SU-DHL-6 (cell line): ENCODE data around the gene AKAP6.

Experiments
- H2AFZ ChIP-seq: fragments of 200-600 bp; sonication (generic); 2 replicates; pipeline ENCODE4 v1.6.1; 2014; ENCODE audit warnings: low read depth, mild to moderate bottlenecking, moderate library complexity, mixed read lengths, antibody characterized with exemption, low read length; ENCODE audit not compliant: severe bottlenecking
- H3F3A ChIP-seq: fragments of 200-600 bp; shearing (Covaris generic); 2 replicates; pipeline ENCODE4 v1.6.0; 2016; ENCODE audit warnings: antibody characterized with exemption, mild to moderate bottlenecking; ENCODE audit not compliant: insufficient read depth
- H3K27ac ChIP-seq: fragments of 200-600 bp; sonication (generic); 2 replicates; pipeline ENCODE4 v1.5.1; 2016; ENCODE audit warnings: low read depth, mild to moderate bottlenecking, low read length, moderate library complexity, mixed read lengths
- H3K27me3 ChIP-seq: fragments of 200-600 bp; sonication (generic), shearing (Covaris generic); 2 replicates; pipeline ENCODE4 v1.6.0; 2014; ENCODE audit warnings: mild to moderate bottlenecking, low read length
- H3K36me3 ChIP-seq: fragments of 200-600 bp; sonication (generic); 2 replicates; pipeline ENCODE4 v1.6.1; 2014; ENCODE audit warnings: mild to moderate bottlenecking, low read length, mixed read lengths
- H3K4me2 ChIP-seq: fragments of 300-600, 200-600 bp; shearing (Covaris generic), sonication (generic); 2 replicates; pipeline ENCODE4 v1.6.0; 2014; ENCODE audit warnings: low read length, low read depth, mild to moderate bottlenecking; ENCODE audit not compliant: poor library complexity, severe bottlenecking
- H3K4me3 ChIP-seq: fragments of 200-600 bp; sonication (generic); 2 replicates; pipeline ENCODE4 v1.5.1; 2014; ENCODE audit warnings: antibody characterized with exemption, low read length, mild to moderate bottlenecking, mixed read lengths; ENCODE audit not compliant: insufficient read depth, poor library complexity, severe bottlenecking
- H3K79me2 ChIP-seq: fragments of 200-600 bp; sonication (generic); 2 replicates; pipeline ENCODE4 v1.6.1; 2014; ENCODE audit warnings: mild to moderate bottlenecking, low read length, moderate library complexity; ENCODE audit not compliant: insufficient read depth
- H3K9ac ChIP-seq: fragments of 200-600 bp; sonication (generic); 2 replicates; pipeline ENCODE4 v1.7.0; 2014; ENCODE audit warnings: mild to moderate bottlenecking, low read length
- H3K9me2 ChIP-seq: fragments of 200-600 bp; sonication (generic); replicated peaks from 2 replicates; pipeline ENCODE4 v1.6.1; 2014; ENCODE audit warnings: low read length; ENCODE audit not compliant: insufficient read depth
- H3K9me3 ChIP-seq: fragments of 200-600 bp; sonication (generic); 2 replicates; pipeline ENCODE4 v1.6.1; 2014; ENCODE audit warnings: low read length, mixed read lengths; ENCODE audit not compliant: insufficient read depth
- H4K20me1 ChIP-seq: fragments of 200-600 bp; sonication (generic); 2 replicates; pipeline ENCODE4 v1.6.1; 2014; ENCODE audit warnings: low read depth, mild to moderate bottlenecking, antibody characterized with exemption, low read length, moderate library complexity, mixed read lengths
- EZH2phosphoT487 ChIP-seq: fragments of 200-600 bp; sonication (generic), shearing (Covaris generic); conservative IDR thresholded peaks from 2 replicates; pipeline ENCODE4 v1.6.1; 2018; ENCODE audit warnings: mild to moderate bottlenecking, antibody characterized with exemption, low read length, moderate library complexity, mixed read lengths
- TF ChIP-seq, protein P1 (sequence below): fragments of 200-600 bp; sonication (generic); IDR thresholded peaks from one replicate; pipeline ENCODE4 v1.5.1; 2017; ENCODE audit warnings: antibody characterized with exemption, mild to moderate bottlenecking, low read length, moderate library complexity; ENCODE audit not compliant: insufficient read depth, poor library complexity, severe bottlenecking

The AKAP6 gene

DNA sequence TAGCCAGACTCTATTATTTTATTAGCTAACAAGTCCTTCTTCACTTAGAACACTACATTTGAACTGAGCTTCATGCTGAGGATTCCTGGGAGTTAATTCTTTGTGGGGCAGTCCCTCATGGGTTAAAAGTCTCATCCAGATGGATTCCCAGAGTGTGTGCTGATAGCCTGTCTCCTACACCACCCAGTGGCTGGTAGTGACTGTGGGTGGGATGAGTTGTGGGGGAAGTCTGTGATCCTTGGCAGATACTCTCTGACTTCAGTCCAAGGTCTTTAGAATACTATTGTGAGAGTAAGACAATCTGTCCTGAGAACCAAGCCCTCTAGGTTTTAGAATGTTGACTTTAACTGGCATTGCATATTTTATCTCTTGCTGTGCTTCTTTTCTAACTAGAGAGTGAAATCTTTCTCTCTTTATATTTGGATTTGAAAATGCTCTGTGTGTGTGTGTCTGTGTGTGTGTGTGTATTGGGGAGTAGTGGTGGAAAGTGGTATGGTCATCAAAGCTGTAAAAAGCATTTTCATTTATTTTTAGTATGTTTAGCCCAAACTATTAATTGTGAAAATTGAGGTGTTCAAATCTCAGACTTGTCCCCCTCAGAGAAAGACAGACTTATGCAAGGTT is 37.3 kb downstream of the AKAP6 start:
- Histone ChIP-seq H3K9ac (no peak overlapping the region), H3K79me2 (no peaks in the 10 kb centered on the region), H3K27me3 (no peaks in the 10 kb centered on the region), H3F3A (no peaks in the 10 kb centered on the region), H3K9me2 (no peaks in the 10 kb centered on the region), H3K4me2 (no peak overlapping the region), H2AFZ (no peak overlapping the region), H3K4me3 (no peak overlapping the region), H3K36me3 (no peaks in the 10 kb centered on the region), H3K9me3 (no peaks in the 10 kb centered on the region), H4K20me1 (no peaks in the 10 kb centered on the region), H3K27ac (no peak overlapping the region)
- TF ChIP-seq EZH2phosphoT487, result no peak
- TF ChIP-seq, protein P1, sequence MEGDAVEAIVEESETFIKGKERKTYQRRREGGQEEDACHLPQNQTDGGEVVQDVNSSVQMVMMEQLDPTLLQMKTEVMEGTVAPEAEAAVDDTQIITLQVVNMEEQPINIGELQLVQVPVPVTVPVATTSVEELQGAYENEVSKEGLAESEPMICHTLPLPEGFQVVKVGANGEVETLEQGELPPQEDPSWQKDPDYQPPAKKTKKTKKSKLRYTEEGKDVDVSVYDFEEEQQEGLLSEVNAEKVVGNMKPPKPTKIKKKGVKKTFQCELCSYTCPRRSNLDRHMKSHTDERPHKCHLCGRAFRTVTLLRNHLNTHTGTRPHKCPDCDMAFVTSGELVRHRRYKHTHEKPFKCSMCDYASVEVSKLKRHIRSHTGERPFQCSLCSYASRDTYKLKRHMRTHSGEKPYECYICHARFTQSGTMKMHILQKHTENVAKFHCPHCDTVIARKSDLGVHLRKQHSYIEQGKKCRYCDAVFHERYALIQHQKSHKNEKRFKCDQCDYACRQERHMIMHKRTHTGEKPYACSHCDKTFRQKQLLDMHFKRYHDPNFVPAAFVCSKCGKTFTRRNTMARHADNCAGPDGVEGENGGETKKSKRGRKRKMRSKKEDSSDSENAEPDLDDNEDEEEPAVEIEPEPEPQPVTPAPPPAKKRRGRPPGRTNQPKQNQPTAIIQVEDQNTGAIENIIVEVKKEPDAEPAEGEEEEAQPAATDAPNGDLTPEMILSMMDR, result no peak

DNA sequence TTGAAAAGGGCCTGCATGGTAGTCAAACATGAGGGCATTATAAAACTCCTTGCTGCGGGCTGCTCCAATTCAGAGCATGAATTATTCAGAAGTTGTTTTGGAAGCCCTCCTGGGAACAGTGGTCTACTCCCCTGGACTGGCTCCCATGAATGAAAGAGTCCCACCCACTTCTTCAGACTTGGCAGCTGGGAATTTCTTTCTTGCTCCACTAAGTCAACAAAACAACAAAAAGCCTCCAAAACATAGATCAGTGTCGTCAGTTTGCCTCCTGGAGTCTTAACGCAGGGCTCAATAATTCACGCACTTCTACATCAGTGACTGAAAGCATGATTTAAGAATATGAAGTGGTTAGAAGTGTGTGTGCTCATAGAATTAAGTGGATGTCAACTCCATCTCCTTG is 37.9 kb downstream of the AKAP6 start:
- no peaks in the 10 kb centered on the region for H3F3A ChIP-seq
- H3K9me3 ChIP-seq, result no peaks in the 10 kb centered on the region
- TF ChIP-seq, protein P1, result no peak
- no peak for TF ChIP-seq EZH2phosphoT487
- no peak overlapping the region for H3K9ac ChIP-seq
- H4K20me1 ChIP-seq, result no peaks in the 10 kb centered on the region
- no peak overlapping the region for H3K27ac ChIP-seq
- no peaks in the 10 kb centered on the region for H3K9me2 ChIP-seq
- H2AFZ ChIP-seq, result no peak overlapping the region
- H3K79me2 ChIP-seq, result no peaks in the 10 kb centered on the region
- H3K4me3 ChIP-seq, result no peak overlapping the region
- no peak overlapping the region for H3K4me2 ChIP-seq
- no peaks in the 10 kb centered on the region for H3K27me3 ChIP-seq
- no peaks in the 10 kb centered on the region for H3K36me3 ChIP-seq

DNA sequence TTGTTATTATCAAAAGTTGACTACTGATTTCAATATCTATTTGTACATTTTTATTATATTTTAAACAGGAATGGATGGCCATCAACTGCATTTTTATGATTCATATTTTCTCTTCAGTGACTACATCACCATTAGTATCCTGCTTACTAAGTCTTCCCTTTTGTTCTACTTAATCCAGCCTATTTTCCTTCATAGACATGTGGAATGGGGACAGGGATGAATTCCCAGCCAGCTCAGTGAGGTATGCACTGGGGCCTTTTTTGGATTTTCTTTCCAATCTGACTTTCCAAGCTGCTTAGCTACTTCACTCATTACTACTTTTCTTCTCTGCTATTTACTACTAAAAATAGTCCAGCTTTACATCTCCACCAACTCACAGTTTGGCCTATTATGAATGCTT is 38.4 kb downstream of the AKAP6 start:
- Histone ChIP-seq H3F3A (no peaks in the 10 kb centered on the region), H3K36me3 (no peaks in the 10 kb centered on the region), H3K79me2 (no peaks in the 10 kb centered on the region), H3K27me3 (no peaks in the 10 kb centered on the region), H3K4me2 (no peak overlapping the region), H3K9me2 (no peaks in the 10 kb centered on the region), H3K9me3 (no peaks in the 10 kb centered on the region), H4K20me1 (no peaks in the 10 kb centered on the region), H2AFZ (no peak overlapping the region), H3K9ac (no peak overlapping the region), H3K4me3 (no peak overlapping the region), H3K27ac (no peak overlapping the region)
- no peak for TF ChIP-seq EZH2phosphoT487
- TF ChIP-seq, protein P1, result no peak
